ENCODE results near the gene HNRNPA1. TPM values are rescaled to one million over a fixed set of nuclear protein-coding genes. Genes with fewer than 3 reads are reported as not detected.

Gene HNRNPA1
- total and polyA plus RNA-seq, 2 donors (not counting 1 experiment from before 2014, with no cell fraction given): 311 to 1,057 TPM

GRCh38 chr12:54328595-54329337 lies 48.2 kb downstream of the HNRNPA1 start:
- Histone ChIP-seq H3K79me2 (ENCODE audit: control insufficient read depth, insufficient read depth, low read length) (peaks cover 47% of the 10 kb centered on the region), H3K36me3 (ENCODE audit: control insufficient read depth, insufficient read depth, low read length) (no peaks in the 10 kb centered on the region), H3K4me2 (ENCODE audit: extremely low read depth, insufficient read depth, low read length) (no peak overlapping the region), H4K20me1 (ENCODE audit: control insufficient read depth, extremely low read depth, insufficient read depth, low read length) (no peaks in the 10 kb centered on the region), H3K4me1 (ENCODE audit: control insufficient read depth, extremely low read depth, insufficient read depth, low read length) (peaks cover 18% of the 10 kb centered on the region), H3K27ac (ENCODE audit: insufficient read depth, low read length) (peak overlapping the region; percentile 29), H3K9me3 (ENCODE audit: control insufficient read depth, insufficient read depth, low read depth, low read length) (no peaks in the 10 kb centered on the region), H3K4me3 (replicated peaks in 1 of 4; ENCODE audit: control extremely low read depth in 1 of 4, insufficient read depth in 1 of 4, low read depth in 3 of 4, low read length in 4 of 4) (no peak overlapping the region), H3K9ac (ENCODE audit: insufficient read depth, low read length) (no peak overlapping the region), H2AFZ (ENCODE audit: low read length) (no peak overlapping the region), H3K27me3 (ENCODE audit: control insufficient read depth, insufficient read depth, low read length) (no peaks in the 10 kb centered on the region)
- TF ChIP-seq CTCF (conservative IDR thresholded peaks at IDR 0.05 in 1 of 2, IDR thresholded peaks at IDR 0.05 in 1 of 2; ENCODE audit: low read depth in 1 of 2, low read length in 2 of 2): no peak
- TF ChIP-seq EZH2 (IDR thresholded peaks at IDR 0.05; ENCODE audit: low read length, missing control alignments): no peak
- DNase-seq (ENCODE audit: low read depth in 2 of 2): no peak

- H4K20me1 ChIP-seq (ENCODE audit: control insufficient read depth, extremely low read depth, insufficient read depth, low read length): no peaks in the 10 kb centered on the region
- H3K36me3 ChIP-seq (ENCODE audit: control insufficient read depth, insufficient read depth, low read length): no peaks in the 10 kb centered on the region
- H3K4me2 ChIP-seq (ENCODE audit: extremely low read depth, insufficient read depth, low read length): no peak overlapping the region
- peak in 1 of 2 donors; percentile 46 for DNase-seq (ENCODE audit: low read depth in 2 of 2)
- no peak overlapping the region for H3K4me3 ChIP-seq (replicated peaks in 1 of 4; ENCODE audit: control extremely low read depth in 1 of 4, insufficient read depth in 1 of 4, low read depth in 3 of 4, low read length in 4 of 4)
- no peak overlapping the region for H3K27ac ChIP-seq (ENCODE audit: insufficient read depth, low read length)
- no peak for TF ChIP-seq EZH2 (IDR thresholded peaks at IDR 0.05; ENCODE audit: low read length, missing control alignments)
- TF ChIP-seq CTCF (conservative IDR thresholded peaks at IDR 0.05 in 1 of 2, IDR thresholded peaks at IDR 0.05 in 1 of 2; ENCODE audit: low read depth in 1 of 2, low read length in 2 of 2): no peak
- H3K27me3 ChIP-seq (ENCODE audit: control insufficient read depth, insufficient read depth, low read length): no peaks in the 10 kb centered on the region
- H2AFZ ChIP-seq (ENCODE audit: low read length): no peak overlapping the region
- peaks cover 47% of the 10 kb centered on the region for H3K79me2 ChIP-seq (ENCODE audit: control insufficient read depth, insufficient read depth, low read length)
- H3K9me3 ChIP-seq (ENCODE audit: control insufficient read depth, insufficient read depth, low read depth, low read length): no peaks in the 10 kb centered on the region
- H3K4me1 ChIP-seq (ENCODE audit: control insufficient read depth, extremely low read depth, insufficient read depth, low read length): peaks cover 18% of the 10 kb centered on the region
- H3K9ac ChIP-seq (ENCODE audit: insufficient read depth, low read length): no peak overlapping the region
Observed at GRCh38 chr12:54329759-54330158, 49.2 kb downstream of the HNRNPA1 start.

GRCh38 chr12:54330442-54330841 lies 49.9 kb downstream of the HNRNPA1 start:
- Histone ChIP-seq H3K27me3 (ENCODE audit: control insufficient read depth, insufficient read depth, low read length) (no peaks in the 10 kb centered on the region), H3K27ac (ENCODE audit: insufficient read depth, low read length) (no peak overlapping the region), H3K79me2 (ENCODE audit: control insufficient read depth, insufficient read depth, low read length) (peaks cover 42% of the 10 kb centered on the region), H3K9ac (ENCODE audit: insufficient read depth, low read length) (no peak overlapping the region), H3K4me2 (ENCODE audit: extremely low read depth, insufficient read depth, low read length) (peak overlapping the region; percentile 29), H3K9me3 (ENCODE audit: control insufficient read depth, insufficient read depth, low read depth, low read length) (no peaks in the 10 kb centered on the region), H3K36me3 (ENCODE audit: control insufficient read depth, insufficient read depth, low read length) (no peaks in the 10 kb centered on the region), H4K20me1 (ENCODE audit: control insufficient read depth, extremely low read depth, insufficient read depth, low read length) (no peaks in the 10 kb centered on the region), H2AFZ (ENCODE audit: low read length) (no peak overlapping the region), H3K4me3 (replicated peaks in 1 of 4; ENCODE audit: control extremely low read depth in 1 of 4, insufficient read depth in 1 of 4, low read depth in 3 of 4, low read length in 4 of 4) (no peak overlapping the region), H3K4me1 (ENCODE audit: control insufficient read depth, extremely low read depth, insufficient read depth, low read length) (peaks cover 18% of the 10 kb centered on the region)
- TF ChIP-seq CTCF (conservative IDR thresholded peaks at IDR 0.05 in 1 of 2, IDR thresholded peaks at IDR 0.05 in 1 of 2; ENCODE audit: low read depth in 1 of 2, low read length in 2 of 2) (no peak), EZH2 (IDR thresholded peaks at IDR 0.05; ENCODE audit: low read length, missing control alignments) (no peak)
- DNase-seq (ENCODE audit: low read depth in 2 of 2): no peak
